ENCODE measurements around the gene SASH1.

DNA sequence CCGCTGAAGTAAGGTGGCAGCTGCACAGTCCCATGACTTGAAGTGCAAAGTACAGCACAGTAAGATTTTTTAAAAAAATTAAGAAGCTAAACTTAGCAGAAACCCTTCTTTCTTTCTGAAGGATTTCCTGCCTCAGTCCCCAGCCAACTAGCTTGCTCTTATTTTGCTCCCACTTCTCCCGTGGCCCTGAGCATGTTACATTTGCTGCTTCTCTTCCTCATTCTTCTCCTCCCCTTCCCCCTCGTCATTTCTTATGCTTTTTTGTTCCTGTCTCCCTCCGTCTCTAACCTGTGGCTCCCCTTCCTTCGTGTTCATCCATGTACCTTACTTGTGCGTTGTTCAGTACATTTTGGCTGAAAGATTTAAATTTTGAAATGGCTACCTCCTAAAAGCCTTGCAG lies 123.0 kb downstream of the SASH1 start:
- no peak for TF ChIP-seq CTCF (conservative IDR thresholded peaks at IDR 0.05; ENCODE audit: low read depth, low read length)
- TF ChIP-seq EZH2phosphoT487 (IDR thresholded peaks at IDR 0.05; ENCODE audit: borderline replicate concordance, low read length), result no peak

Measured in PC-3 (cell line).